ENCODE results near the gene CA4.

DNA sequence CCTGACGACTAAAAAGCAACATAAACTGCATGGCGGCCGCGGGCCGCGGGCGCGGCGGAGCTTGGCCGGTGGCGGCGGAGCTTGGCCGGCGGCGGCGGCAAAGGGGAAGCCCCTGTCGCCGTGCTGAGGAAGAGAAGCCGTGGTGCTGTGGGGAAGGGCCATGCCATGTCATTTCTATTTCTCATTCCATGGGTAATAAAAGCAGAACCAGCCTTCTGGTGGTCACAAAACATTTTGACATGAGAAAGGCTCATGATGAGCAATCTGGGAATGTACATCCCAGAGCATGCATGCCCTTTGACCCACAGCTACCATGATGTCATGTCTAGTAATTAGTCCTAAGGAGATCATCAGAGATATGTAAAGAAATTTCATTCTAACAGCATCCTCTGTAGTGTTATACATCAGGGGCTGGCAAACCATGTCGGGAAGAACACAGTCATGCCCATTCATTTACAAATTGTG, 47.1 kb upstream of the CA4 start:
- no peak for TF ChIP-seq POLR2A (IDR thresholded peaks at IDR 0.05; ENCODE audit: extremely low read depth, insufficient read length)
- TF ChIP-seq, protein P1, sequence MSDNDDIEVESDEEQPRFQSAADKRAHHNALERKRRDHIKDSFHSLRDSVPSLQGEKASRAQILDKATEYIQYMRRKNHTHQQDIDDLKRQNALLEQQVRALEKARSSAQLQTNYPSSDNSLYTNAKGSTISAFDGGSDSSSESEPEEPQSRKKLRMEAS (IDR thresholded peaks at IDR 0.05; ENCODE audit: low read depth, low read length) = no peak

All from NB4 (cell line).